ENCODE data around the gene TLE2.
A peak's percentile ranks its signal among the peaks of the same experiment; 100 is the strongest.
"Not testable (repeated sequence)": the region's sequence is repeated elsewhere in the genome, so short reads cannot be mapped to it uniquely, and the experiment has no call there.

TLE2 gene

DNA sequence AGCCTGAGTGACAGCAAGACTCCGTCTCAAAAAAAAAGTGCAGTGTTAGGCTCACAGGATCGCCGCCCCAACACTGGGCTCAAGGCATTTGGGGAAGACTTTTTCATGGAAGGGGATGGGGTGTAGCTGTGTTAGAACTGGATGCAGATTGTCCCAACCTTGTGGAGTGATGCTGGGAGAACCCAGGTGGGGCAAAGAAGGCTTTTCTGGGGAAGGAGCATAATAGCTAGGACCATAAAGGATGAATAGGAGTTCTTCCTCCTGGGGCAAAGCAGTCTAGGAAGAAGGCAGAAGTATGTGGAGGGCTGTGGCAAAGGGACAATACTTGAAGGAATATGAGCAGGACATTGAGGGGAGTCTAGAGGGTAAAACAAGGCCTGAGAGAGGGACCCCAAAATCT, 40.5 kb downstream of the TLE2 start:
- no peak for DNase-seq (ENCODE audit: extremely low read depth in 1 of 2, low read depth in 1 of 2)

DNA sequence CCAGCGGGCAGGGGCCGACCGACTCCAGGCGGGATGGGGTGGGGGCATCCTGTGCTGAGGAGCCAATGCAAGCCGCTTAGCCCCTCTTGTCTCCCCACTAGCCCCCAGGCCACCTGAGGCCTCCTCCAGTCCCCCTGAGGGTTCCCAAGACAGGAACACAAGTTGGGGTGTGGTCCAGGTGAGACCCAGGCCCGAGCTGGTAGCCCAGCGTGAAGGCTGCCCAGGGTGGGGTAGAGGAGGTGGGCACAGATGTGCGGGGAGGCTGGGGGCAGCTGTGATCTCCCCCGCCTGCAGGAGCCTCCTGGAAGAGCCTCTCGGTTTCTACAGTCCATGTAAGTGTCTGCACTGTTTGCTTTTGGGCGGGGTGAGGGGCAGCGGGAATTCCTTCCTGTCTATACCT, 41.3 kb downstream of the TLE2 start:
- no peak for DNase-seq (ENCODE audit: extremely low read depth in 1 of 2, low read depth in 1 of 2)

DNA sequence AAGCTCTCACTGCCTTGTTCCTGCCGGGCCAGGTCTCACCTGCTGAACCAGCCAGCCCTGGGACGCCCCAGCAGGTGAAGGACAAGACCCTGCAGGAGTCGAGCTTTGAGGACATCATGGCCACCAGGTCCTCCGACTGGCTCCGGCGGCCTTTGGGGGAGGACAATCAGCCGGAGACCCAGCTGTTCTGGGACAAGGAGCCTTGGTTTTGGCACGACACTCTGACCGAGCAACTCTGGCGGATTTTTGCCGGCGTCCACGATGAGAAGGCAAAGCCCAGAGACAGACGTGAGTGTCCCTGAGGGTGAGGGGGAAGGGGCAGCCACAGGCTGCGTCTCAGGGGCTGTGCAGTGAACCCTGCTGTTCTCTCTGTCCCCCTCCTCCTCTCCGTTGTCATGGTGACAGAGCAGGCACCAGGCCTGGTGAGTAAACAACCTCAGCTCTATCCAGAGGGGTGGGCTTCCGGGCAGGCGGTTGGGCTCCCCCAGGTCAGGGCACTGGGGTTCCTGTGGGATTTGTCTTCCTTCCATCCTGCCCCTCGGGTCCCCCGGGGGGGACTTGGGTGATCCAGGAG, 42.0 kb downstream of the TLE2 start:
- DNase-seq (ENCODE audit: extremely low read depth in 1 of 2, low read depth in 1 of 2): no peak

DNA sequence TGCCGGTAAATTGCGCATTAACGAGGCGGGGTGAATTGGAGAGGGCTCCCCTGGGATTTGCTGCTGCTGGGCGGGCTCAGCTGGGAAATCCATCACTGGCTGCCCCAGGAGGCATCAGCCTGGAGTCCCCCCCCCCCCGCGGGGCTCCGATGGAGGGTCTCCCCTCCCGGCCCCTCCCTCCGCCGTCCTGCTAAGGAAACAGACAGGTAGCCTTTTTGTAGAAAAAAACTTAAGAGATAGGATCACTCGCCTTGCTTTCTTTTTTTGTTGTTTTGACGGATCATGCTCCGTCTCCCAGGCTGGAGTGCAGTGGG, 44.9 kb downstream of the TLE2 start:
- no peak for DNase-seq (ENCODE audit: extremely low read depth in 1 of 2, low read depth in 1 of 2)

DNA sequence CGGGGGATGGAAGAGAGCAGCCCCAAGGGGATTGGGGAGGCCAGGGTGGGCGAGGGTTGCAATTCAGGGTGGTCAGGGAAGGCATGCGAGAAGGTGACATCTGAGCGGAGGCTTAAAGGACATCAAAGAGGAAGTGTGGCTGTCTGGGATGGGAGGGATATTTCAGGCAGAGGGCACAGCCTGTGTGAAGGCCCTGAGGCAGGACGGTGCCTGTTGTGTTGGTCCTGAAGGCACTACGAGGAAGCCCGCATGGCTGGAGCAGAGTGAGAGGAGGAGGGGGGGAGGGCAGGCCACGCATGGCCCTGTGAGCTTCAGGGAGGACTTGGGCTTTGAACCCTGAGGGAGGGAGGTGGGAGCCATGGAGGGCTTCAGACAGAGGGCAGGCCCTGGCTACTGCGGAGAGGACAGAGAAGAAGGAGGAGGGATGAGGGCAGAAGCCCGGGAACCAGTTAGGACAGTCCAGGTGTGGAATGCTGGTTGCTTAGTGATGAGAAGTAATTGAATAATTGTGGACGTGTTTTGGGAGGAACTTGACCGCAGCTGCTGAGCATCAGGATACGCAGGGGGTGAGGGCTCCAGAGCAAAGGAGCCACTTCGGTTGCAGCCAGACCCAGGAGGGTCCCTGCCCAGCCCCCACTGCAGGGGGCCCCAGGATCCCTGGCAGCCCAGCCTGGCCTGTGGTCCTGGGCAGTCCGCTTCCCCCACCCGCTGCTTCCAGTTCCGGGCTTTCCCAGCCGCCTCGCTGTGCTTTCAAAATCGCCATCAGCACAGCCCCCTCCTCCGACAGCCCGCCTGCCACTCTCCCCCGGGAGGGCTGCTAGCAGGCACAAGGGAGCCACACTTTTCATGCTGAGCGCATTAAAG, 45.5 kb downstream of the TLE2 start:
- DNase-seq (ENCODE audit: extremely low read depth in 1 of 2, low read depth in 1 of 2): no peak

DNA sequence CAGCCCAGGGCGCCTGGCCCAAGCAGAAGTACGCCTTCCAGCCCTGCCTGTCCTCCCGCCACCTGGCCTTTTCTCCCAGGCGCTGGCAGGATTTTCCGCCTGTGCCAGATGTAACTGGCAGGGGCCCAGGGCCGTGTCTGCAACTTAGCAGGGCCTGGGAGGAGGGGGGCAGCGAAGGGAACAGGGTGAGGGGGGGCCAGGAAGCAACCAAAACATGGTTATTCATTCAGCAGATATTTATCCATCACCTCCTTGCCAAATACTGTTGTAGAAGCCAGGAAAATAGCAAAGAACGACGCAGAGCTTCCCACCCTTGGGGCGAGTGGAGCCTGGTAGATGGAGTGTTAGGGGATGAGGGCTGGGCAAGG, 46.1 kb downstream of the TLE2 start:
- DNase-seq (ENCODE audit: extremely low read depth in 1 of 2, low read depth in 1 of 2): no peak

DNA sequence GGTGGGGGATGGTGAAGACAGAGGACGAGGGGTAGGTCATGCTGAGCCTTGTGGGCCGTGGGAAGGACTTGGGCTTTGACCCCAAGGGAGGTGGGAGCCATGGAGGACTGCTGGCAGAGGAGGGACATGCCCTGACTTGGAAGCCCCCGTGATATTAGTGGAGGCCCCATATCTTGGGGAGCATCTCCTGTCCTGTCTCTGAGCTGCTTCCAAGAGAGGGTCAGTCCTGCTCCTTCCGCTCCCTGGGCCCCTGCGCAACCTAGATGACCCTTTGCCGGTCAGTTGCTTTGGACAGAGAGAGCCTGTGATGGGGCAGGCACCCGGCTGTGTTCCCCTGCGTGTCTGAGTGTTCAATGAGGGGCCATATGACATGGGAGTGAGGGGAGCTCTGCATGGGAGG, 46.5 kb downstream of the TLE2 start:
- no peak for DNase-seq (ENCODE audit: extremely low read depth in 1 of 2, low read depth in 1 of 2)

DNA sequence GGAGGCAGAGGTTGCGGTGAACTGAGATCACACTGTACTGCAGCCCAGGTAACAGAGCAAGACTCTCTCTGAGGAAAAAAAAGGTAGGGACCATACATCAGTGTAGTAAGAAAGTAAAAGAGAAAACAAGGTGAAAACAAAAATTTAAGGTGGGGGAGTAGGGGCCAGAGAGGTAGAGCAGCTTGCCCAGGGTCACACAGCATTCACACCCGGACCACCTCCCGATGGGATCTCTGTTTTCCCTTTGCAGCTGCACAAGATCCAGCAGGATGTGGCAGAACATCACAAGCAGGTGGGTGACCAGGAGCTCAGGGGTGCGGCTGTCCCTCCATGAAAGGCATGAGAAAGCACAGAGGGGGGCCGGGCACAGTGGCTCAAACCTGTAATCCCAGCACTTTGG, 47.2 kb downstream of the TLE2 start:
- DNase-seq (ENCODE audit: extremely low read depth in 1 of 2, low read depth in 1 of 2): no peak

DNA sequence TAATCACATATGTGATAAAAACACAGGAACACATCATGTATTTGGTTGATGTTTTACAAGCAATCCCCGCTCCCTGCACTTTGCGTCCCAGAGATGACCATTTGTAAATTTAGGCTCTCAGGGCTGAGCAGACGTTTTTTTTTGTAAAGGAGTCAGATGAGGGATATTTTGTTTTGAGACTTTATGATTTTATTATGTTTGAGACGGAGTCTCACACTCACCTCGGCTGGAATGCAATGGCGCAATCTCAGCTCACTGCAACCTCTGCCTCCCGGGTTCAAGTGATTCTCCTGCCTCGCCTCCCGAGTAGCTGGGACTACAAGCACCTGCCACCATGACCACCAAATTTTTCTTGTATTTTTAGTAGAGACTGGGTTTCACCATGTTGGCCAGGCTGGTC, 50.3 kb downstream of the TLE2 start:
- no peak for DNase-seq (ENCODE audit: extremely low read depth in 1 of 2, low read depth in 1 of 2)

DNA sequence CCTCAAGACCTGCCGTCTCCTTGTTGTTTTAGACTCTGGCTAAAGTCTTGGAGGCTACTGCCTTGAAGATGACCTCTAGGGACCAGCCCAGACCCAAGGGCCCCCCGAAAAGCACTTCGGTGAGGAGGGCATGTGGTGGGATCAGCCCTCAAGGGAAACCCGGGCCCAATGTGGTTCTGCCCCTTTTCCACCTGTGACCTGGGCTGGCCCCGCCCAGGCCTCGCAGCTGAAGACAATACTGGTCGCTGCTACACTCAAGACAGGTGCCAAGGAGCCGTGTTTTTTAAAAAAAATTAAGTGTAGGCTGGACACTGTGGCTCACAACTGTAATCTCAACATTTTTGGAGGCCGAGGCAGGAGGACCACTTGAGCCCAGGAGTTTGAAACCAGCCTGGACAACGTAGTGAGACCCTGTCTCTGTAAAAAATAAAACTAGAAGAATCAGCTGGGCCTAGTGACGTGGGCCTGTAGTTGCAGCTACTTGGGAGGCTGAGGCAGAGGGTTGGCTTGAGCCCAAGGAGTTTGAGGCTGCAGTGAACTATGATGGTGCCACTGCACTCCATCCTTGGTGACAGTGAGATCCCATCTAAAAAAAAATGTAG, 50.8 kb downstream of the TLE2 start:
- no peak for DNase-seq (ENCODE audit: extremely low read depth in 1 of 2, low read depth in 1 of 2)

DNA sequence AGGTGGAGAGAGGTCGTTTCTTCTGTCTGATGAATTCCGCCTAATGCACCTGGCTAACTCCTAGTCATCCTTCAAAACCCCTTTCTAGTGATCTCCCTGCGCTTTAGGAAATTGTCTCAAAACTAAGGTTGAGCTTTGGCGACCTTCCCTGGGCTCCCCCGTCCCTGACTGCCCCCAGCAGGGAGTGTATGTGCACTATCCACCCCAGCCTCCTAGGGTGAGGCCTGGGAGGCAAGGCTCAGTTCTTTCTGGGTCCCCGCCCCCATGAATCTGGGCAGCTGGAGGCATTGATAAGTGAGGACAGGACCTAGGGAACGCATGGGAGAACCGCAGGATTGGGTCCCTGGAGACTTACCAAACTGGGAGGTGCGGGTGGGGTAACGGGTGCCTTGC, 51.3 kb downstream of the TLE2 start:
- no peak for DNase-seq (ENCODE audit: extremely low read depth in 1 of 2, low read depth in 1 of 2)

DNA sequence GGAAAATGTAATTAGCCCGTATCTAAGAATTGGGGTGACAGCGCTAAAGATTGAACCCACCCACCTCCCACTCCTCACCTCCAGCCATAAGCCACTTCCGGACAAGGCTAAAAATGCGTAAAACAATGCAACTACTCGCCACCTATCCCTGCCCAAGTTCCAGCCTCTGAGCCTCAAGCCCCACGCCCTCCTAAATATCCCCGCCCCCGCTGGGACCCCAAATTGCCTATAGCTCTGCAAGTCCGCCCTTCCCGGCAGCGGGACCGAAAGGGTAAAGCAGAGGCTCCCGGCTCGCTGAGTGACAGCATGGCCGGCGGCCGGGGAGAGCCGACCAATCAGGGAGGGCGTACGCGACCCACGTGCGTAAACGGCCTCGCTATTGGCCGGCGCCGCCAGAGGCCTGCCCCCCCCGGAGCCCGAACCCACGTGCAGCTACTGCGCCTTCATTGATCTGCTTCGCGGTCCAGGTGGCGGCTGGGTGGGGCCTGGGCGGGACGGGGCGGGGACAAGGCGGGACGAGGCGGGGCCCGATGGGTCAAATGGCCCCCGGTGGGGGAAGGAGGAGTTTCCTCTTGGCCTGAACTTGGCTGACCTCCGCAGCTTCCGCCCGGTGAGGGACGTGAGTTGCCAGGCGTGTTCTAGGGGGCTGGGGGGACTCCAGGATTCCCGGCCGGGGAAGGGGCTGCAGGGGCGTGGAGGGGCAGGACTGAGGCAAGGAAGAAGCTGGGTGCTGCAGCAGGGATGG, 51.9 kb downstream of the TLE2 start, which contains the start of gene TLE6:
TLE6 (plus strand) TSS at position 564 of the 745 bp plus-strand sequence. CDS start 670 bp downstream, outside the sequence.
- peak; percentile 87 to 92 for DNase-seq (ENCODE audit: extremely low read depth in 1 of 2, low read depth in 1 of 2)

DNA sequence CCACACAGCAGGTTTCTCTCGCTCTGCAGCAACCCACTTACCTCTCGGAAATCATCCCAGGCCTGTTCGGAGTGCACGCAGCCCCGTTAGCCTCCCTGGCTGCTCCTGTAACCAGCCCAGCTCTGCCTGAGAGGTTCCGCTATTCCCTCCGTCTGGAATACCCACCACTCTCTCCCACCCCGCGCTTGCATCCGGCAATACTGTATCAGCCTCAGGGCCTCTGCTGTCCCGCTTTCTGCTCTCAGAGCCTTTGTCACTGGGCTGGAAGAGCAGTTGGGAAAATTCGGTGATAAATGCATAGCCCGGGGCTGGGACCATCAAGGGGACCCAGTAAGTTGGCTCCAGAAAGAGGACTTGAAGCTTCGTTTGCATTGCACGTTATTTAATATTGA, 52.5 kb downstream of the TLE2 start:
- DNase-seq (ENCODE audit: extremely low read depth in 1 of 2, low read depth in 1 of 2): no peak

DNA sequence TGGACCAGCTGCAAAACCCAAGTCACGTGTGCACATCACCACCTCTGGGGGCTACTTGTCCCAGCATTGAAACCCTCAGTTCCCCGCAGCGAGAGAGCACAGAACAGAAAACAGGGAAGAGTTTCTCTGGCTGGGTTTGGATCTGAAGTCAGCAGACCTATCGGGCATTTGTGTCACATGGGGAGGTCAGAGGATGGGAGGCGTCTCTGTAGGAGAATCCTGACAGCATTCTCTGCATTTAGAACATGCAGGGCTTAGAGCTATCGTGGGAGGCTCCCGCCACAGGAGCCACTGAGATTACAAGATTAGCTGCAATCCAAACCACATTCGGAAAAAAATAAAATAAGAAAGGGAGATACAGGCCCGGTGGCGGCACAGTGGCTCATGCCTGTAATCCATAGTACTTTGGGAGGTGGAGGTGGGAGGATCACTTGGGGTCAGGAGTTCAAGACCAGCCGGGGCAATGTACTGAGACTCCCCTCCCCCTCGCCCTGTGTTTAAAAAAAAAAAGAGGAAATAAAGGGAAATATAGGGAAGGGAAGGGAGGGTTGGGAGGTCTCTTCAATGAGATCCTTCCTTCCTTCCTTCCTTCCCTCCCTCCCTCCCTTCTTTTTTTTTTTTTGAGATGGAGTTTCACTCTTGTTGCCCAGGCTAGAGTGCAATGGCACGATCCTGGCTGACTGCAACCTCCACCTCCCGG, 54.6 kb downstream of the TLE2 start:
- peak in 1 of 2 donors; percentile 11 for DNase-seq (ENCODE audit: extremely low read depth in 1 of 2, low read depth in 1 of 2)

DNA sequence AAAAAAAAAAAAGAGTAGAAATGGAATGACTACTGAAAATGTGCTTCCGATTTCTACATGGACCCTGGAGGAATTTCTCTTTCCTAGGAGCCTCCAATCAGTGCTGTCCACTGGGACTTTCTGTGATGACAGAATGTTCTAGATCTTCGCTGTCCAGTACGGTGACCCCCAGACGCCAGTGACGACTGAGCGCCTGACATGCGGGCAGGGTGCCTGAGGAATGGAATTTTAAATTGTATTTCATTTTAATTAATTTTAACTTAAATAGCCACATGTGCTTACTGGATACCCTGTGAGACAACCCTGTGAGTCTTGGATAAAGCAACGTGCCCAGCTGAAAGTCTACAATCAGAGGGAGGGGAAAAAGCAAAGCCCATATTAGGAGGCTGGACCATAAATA, 55.9 kb downstream of the TLE2 start:
- DNase-seq (ENCODE audit: extremely low read depth in 1 of 2, low read depth in 1 of 2): no peak

DNA sequence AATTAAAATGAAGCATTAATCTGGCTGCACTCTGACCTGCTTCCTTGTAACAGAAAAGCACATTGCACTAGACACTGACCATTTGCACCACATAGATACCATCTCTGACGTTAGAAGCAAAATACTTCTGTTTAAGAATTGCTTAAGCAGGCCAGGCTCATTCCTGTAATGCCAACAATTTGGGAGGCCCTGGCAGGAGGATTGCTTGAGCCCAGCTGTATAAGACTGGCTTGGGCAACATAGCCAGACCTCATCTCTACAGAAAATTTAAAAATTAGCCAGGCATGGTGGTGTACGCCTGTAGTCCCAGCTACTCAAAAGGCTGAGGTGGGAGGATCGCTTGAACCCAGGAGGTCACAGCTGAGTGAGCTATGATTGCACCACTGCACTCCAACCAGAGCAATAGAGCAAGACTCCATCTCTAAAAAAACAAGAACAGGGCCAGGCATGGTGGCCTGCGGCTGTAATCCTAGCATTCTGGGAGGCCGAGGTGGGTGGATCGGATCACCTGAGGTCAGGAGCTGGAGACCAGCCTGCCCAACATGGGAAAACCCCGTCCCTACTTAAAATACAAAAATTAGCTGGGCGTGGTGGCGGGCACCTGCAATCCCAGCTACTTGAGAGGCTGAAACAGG, 58.8 kb downstream of the TLE2 start:
- no peak for DNase-seq (ENCODE audit: extremely low read depth in 1 of 2, low read depth in 1 of 2)

DNA sequence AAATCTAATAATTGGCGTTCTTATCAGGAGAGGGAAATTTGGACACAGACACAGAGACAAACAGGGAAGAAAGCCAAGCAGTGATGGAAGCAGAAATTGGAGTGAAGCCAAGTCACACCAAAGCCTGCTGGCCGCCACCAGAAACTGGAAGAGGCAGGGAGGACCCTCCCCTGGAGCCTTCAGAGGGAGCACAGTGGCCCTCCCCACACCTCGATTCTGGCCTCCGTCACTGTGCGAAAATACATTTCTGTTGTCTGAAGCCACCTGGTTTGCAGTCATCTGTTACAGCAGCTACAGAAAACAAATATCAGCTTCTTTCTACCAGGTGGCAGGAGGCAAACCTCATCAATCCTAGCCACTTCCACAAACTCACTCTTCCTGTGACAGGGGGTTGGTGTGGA, 60.0 kb downstream of the TLE2 start:
- no peak for DNase-seq (ENCODE audit: extremely low read depth in 1 of 2, low read depth in 1 of 2)

DNA sequence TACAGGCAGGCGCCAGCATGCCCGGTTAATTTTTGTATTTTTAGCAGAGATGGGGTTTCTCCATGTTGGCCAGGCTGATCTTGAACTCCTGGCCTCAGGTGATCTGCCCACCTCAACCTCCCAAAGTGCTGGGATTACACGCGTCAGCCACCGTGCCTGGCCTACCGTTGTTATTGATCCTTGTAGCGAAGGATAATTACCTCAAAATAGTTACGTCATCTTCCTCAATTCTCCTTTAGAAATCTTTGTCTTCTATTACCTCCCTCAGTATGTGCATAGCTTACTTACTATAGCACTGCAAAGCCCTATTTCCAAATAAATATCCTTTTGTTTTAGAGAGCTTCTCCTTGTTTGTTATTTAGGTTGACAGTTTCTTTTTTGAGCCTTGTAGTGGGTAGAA, 61.1 kb downstream of the TLE2 start:
- no peak for DNase-seq (ENCODE audit: extremely low read depth in 1 of 2, low read depth in 1 of 2)

DNA sequence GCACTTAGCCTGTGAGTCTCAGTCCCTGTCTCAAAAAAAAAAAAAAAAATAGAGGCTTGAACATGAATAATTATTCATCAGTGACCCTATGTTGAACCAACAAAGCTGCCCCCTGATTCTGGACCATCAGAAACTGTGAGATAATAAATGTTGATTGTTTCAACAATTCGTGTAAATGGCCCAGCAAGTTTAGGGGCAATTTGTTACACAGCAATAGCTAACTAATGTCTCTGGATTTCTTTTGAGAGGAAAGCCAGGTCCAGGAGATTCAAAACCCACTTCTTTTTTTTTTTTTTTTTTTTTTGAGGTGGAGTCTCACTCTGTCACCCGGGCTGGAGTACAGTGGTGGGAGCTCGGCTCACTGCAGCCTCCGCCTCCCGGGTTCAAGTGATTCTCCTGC, 64.2 kb downstream of the TLE2 start:
- DNase-seq (ENCODE audit: extremely low read depth in 1 of 2, low read depth in 1 of 2): no peak

DNA sequence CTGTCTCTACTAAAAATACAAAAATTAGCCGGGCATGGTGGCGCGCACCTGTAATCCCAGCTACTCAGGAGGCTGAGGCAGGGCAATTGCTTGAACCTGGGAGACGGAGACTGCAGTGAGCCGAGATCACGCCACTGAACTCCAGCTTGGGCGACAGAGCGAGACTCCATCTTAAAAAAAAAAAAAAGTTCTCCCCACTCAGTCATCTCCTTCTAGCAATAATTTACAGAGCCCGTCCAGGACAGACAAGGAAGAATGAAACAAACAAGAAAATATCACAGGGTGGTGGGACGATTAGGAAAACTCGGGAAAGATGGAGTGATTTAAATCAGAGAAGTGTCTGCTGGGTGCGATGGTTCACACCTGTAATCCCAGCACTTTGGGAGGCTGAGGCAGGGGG, 65.4 kb downstream of the TLE2 start:
- DNase-seq (ENCODE audit: extremely low read depth in 1 of 2, low read depth in 1 of 2): not testable (repeated sequence)

DNA sequence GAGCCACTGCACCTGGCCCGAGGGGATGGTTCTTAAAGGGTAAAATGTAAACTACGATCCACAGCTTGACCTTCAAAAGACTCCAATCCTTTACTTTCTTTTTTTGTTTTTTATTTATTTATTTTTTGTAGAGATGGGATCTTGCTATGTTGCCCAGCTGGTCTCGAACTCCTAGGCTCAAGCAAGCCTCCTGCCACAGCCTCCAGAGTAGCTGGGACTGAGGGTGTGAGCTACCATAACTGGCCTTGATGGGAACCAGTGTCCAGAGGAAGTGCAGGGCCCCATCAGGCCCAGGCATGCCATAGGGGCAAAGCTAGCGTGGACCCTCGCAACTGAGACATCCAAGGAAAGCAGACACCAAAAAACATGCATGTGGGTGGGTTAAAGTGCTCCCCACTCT, 66.0 kb downstream of the TLE2 start:
- DNase-seq (ENCODE audit: extremely low read depth in 1 of 2, low read depth in 1 of 2): no peak
